Endothelial cell of umbilical vein (primary cell): ENCODE measurements around the gene PRSS56. TPM values are rescaled to one million over a fixed set of nuclear protein-coding genes. Genes with fewer than 3 reads are reported as not detected.

Experiments
- BruUV-seq: library from RNA; stranded (reverse); fragments of 400-500 nt; replicated peaks from 2 replicates; lab custom pipeline; 2021; lab: Mats Ljungman, UMichigan
- CTCF ChIA-PET: fragments of 300-600, 350-600 bp; sonication (Branson Sonifier 250); formaldehyde crosslinking; loops from one replicate; lab custom pipeline; 2021; ENCODE audit warnings: antibody characterized with exemption, inconsistent platforms; lab: Charles Lee
- POLR2A ChIA-PET: fragments of 300-600, 350-600 bp; sonication (Branson Sonifier 250); formaldehyde crosslinking; loops from one replicate; lab custom pipeline; 2021; ENCODE audit warnings: antibody characterized with exemption, inconsistent platforms; lab: Charles Lee
- DNase-seq: peaks from one replicate; pipeline ENCODE4 v3.0.0-alpha.2; 2011; ENCODE audit warnings: low read depth, low spot score
- FAIRE-seq: peaks from 2 replicates; lab custom pipeline; 2011; peaks lifted over from hg19 to GRCh38; lab: Jason Lieb, UNC
- H2AFZ ChIP-seq: 2 replicates; pipeline ENCODE4 v1.6.0; 2012; ENCODE audit warnings: low read depth, low read length, control low read depth, inconsistent platforms
- H3K27ac ChIP-seq: 2 replicates; pipeline ENCODE4 v1.5.1; 2011; ENCODE audit warnings: low read depth, mild to moderate bottlenecking, control low read depth, low read length, moderate library complexity; ENCODE audit not compliant: insufficient read depth
- H3K27me3 ChIP-seq, 2 experiments: 2 replicates each; pipeline versions ENCODE4 v1.6.0 to v1.6.1; 2011; ENCODE audit warnings: low read length in 2 of 2, mixed read lengths in 1 of 2; ENCODE audit not compliant: control insufficient read depth in 2 of 2, insufficient read depth in 2 of 2
- H3K36me3 ChIP-seq, 2 experiments: 2 replicates in 1 of 2; 3 replicates in 1 of 2; pipeline ENCODE4 v1.5.1; 2011; ENCODE audit warnings: low read length in 2 of 2, mild to moderate bottlenecking in 1 of 2, moderate library complexity in 1 of 2; ENCODE audit not compliant: control insufficient read depth in 2 of 2, insufficient read depth in 2 of 2; ENCODE audit errors: extremely low read depth in 1 of 2
- H3K4me1 ChIP-seq: 3 replicates; pipeline ENCODE4 v1.5.1; 2011; ENCODE audit warnings: mild to moderate bottlenecking, low read length; ENCODE audit not compliant: control insufficient read depth, insufficient read depth; ENCODE audit errors: extremely low read depth
- H3K4me2 ChIP-seq: 2 replicates; pipeline ENCODE4 v1.6.1; 2011; ENCODE audit warnings: low read length, control low read depth, mixed read lengths; ENCODE audit not compliant: insufficient read depth
- H3K4me3 ChIP-seq, 3 experiments: fragments of 200-600 bp in 1 of 3; sonication (generic), shearing (Covaris generic) in 1 of 3; replicated peaks in 1 of 3; 2 replicates each; pipeline ENCODE4 v1.5.1; 2011 to 2016; ENCODE audit warnings: control low read depth in 3 of 3, low read length in 3 of 3, mild to moderate bottlenecking in 2 of 3, inconsistent platforms in 1 of 3, low read depth in 1 of 3, moderate library complexity in 1 of 3; ENCODE audit not compliant: insufficient read depth in 1 of 3
- H3K79me2 ChIP-seq: 2 replicates; pipeline ENCODE4 v1.6.0; 2012; ENCODE audit warnings: low read length, inconsistent platforms; ENCODE audit not compliant: control insufficient read depth, insufficient read depth
- H3K9ac ChIP-seq: replicated peaks from 2 replicates; pipeline ENCODE3; 2011; ENCODE audit warnings: low read length, control low read depth; ENCODE audit not compliant: insufficient read depth; ENCODE audit errors: extremely low read depth
- H3K9me1 ChIP-seq: replicated peaks from 3 replicates; pipeline ENCODE4 v1.6.0; 2011; ENCODE audit warnings: mild to moderate bottlenecking, low read length; ENCODE audit not compliant: control insufficient read depth, insufficient read depth; ENCODE audit errors: extremely low read depth
- H3K9me3 ChIP-seq: replicated peaks from 2 replicates; pipeline ENCODE4 v1.5.1; 2012; ENCODE audit warnings: low read length, inconsistent platforms; ENCODE audit not compliant: control insufficient read depth, insufficient read depth
- H4K20me1 ChIP-seq: replicated peaks from 2 replicates; pipeline ENCODE3; 2011; ENCODE audit warnings: mild to moderate bottlenecking, low read length; ENCODE audit not compliant: control insufficient read depth, insufficient read depth; ENCODE audit errors: extremely low read depth
- EZH2 ChIP-seq: IDR thresholded peaks from 2 replicates; pipeline ENCODE4 v1.6.1; 2012; ENCODE audit warnings: borderline replicate concordance, low read depth, mild to moderate bottlenecking, moderate library complexity, low read length, inconsistent platforms; ENCODE audit not compliant: severe bottlenecking
- FOS ChIP-seq: IDR thresholded peaks from 2 replicates; pipeline ENCODE4 v1.6.1; 2011; ENCODE audit warnings: mild to moderate bottlenecking, low read length, moderate library complexity, borderline replicate concordance; ENCODE audit not compliant: insufficient read depth
- GATA2 ChIP-seq: IDR thresholded peaks from 2 replicates; pipeline ENCODE4 v1.7.0; 2011; ENCODE audit warnings: low read depth, mild to moderate bottlenecking, moderate library complexity, mixed read lengths, low read length; ENCODE audit not compliant: insufficient read length, insufficient read depth
- JUN ChIP-seq: IDR thresholded peaks from 2 replicates; pipeline ENCODE4 v1.6.1; 2011; ENCODE audit warnings: borderline replicate concordance, low read depth; ENCODE audit not compliant: insufficient read length, insufficient read depth
- MYC ChIP-seq: IDR thresholded peaks from one replicate; pipeline ENCODE4 v1.6.1; 2011; ENCODE audit warnings: mild to moderate bottlenecking, low read depth, low read length
- POLR2A ChIP-seq: IDR thresholded peaks from 2 replicates; pipeline ENCODE4 v1.6.1; 2012; ENCODE audit warnings: low read depth, mild to moderate bottlenecking, control low read depth, low read length
- POLR2AphosphoS5 ChIP-seq: IDR thresholded peaks from 2 replicates; pipeline ENCODE4 v1.6.1; 2012; ENCODE audit warnings: low read depth, mild to moderate bottlenecking, control low read depth, low read length, moderate library complexity; ENCODE audit not compliant: insufficient read depth
- dilution Hi-C: fragments of 300-500 bp; cut with MboI; formaldehyde crosslinking; loops from one replicate; pipeline ENCODE4 v1.15.0; 2019; ENCODE audit warnings: low sequenced_read_pairs; ENCODE audit not compliant: extremely low pct_ligation_motif_present
- intact Hi-C: fragments of 100-400 bp; cut with micrococcal nuclease; formaldehyde crosslinking; loops from one replicate; pipeline ENCODE4 v1.10.0; 2022
- polyA plus RNA-seq, 4 experiments: library from polyadenylated mRNA; depleted of rRNA in 3 of 4; stranded (reverse) in 3 of 4; unstranded in 1 of 4; fragments of >200 nt; gene quantifications; 2 replicates each; pipeline versions ENCODE4 v1.2.1 to v1.2.3, GENCODE V29; 2011 to 2012; ENCODE audit warnings: missing spikeins in 1 of 4
- total RNA-seq: library from RNA; stranded (reverse); gene quantifications from 2 replicates; pipeline ENCODE4 v1.2.3, GENCODE V29; 2021
- TF ChIP-seq, protein P1 (sequence below), 2 donors: IDR thresholded peaks; 1 replicate in 1 of 2; 2 replicates in 1 of 2; pipeline ENCODE4 v1.5.1; 2011; ENCODE audit warnings: low read length in 2 of 2, mild to moderate bottlenecking in 2 of 2, moderate library complexity in 2 of 2, control low read depth in 1 of 2, inconsistent platforms in 1 of 2, low read depth in 1 of 2; ENCODE audit not compliant: insufficient read depth in 1 of 2; ENCODE audit errors: extremely low read depth in 1 of 2
- TF ChIP-seq, protein P2 (sequence below): IDR thresholded peaks from 2 replicates; pipeline ENCODE4 v1.6.1; 2011; ENCODE audit not compliant: insufficient read depth, insufficient read length

PRSS56 gene
- total and polyA plus RNA-seq, 2 donors (not counting 3 experiments of a cell fraction or from before 2014, with no cell fraction given), result not detected

- Histone ChIP-seq H3K79me2 (no peaks in the 10 kb centered on the region), H3K4me2 (no peak overlapping the region), H4K20me1 (no peaks in the 10 kb centered on the region), H2AFZ (no peak overlapping the region), H3K27ac (no peak overlapping the region), H3K9me3 (no peaks in the 10 kb centered on the region), H3K9me1 (no peaks in the 10 kb centered on the region), H3K36me3 (no peaks in the 10 kb centered on the region), H3K4me3 (no peak overlapping the region), H3K4me1 (no peaks in the 10 kb centered on the region), H3K27me3 (peaks cover 10 to 17% of the 10 kb centered on the region in 2 experiments), H3K9ac (no peak overlapping the region)
- dilution Hi-C loops (no loop called here), intact Hi-C loops (no loop called here)
- POLR2A ChIA-PET, result no interaction called here
- no TSS peak for BruUV-seq
- CTCF ChIA-PET, result no interaction called here
- no peak for FAIRE-seq
- TF ChIP-seq MYC (no peak), JUN (no peak), FOS (no peak), POLR2A (no peak), GATA2 (no peak), EZH2 (no peak), POLR2AphosphoS5 (no peak)
- TF ChIP-seq, protein P1, sequence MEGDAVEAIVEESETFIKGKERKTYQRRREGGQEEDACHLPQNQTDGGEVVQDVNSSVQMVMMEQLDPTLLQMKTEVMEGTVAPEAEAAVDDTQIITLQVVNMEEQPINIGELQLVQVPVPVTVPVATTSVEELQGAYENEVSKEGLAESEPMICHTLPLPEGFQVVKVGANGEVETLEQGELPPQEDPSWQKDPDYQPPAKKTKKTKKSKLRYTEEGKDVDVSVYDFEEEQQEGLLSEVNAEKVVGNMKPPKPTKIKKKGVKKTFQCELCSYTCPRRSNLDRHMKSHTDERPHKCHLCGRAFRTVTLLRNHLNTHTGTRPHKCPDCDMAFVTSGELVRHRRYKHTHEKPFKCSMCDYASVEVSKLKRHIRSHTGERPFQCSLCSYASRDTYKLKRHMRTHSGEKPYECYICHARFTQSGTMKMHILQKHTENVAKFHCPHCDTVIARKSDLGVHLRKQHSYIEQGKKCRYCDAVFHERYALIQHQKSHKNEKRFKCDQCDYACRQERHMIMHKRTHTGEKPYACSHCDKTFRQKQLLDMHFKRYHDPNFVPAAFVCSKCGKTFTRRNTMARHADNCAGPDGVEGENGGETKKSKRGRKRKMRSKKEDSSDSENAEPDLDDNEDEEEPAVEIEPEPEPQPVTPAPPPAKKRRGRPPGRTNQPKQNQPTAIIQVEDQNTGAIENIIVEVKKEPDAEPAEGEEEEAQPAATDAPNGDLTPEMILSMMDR (IDR thresholded peaks at IDR 0.05; ENCODE audit: extremely low read depth in 1 of 2, insufficient read depth in 1 of 2, low read depth in 1 of 2, low read length in 2 of 2), result no peak
- TF ChIP-seq, protein P2, sequence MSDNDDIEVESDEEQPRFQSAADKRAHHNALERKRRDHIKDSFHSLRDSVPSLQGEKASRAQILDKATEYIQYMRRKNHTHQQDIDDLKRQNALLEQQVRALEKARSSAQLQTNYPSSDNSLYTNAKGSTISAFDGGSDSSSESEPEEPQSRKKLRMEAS, result no peak
- DNase-seq, result no peak
These were observed 3.6 kb upstream of the PRSS56 start for GRCh38 chr2:232516551-232516950.
